CD4-positive, CD25-positive, alpha-beta regulatory T cell (primary cell): Measurements from ENCODE around the gene IL27RA. TPM values are rescaled to one million over a fixed set of nuclear protein-coding genes. Genes with fewer than 3 reads are reported as not detected.
A peak's percentile ranks its signal among the peaks of the same experiment; 100 is the strongest.
"Not testable (repeated sequence)": the region's sequence is repeated elsewhere in the genome, so short reads cannot be mapped to it uniquely, and the experiment has no call there.

Experiments
- ATAC-seq, 2 donors: fragments of 150-1000 bp; cut with Tn5 transposase; one replicate each; pipeline ENCODE4 v1.10.0; 2021; ENCODE audit warnings: low read depth in 2 of 2, moderate number of reproducible peaks in 2 of 2, moderate library complexity in 1 of 2
- DNase-seq, 3 donors: peaks; one replicate each; pipeline versions ENCODE4 v3.0.0 to v3.0.0-alpha.2; 2012 to 2022; ENCODE audit warnings: mixed read lengths in 1 of 3
- H3K27ac ChIP-seq: one replicate; pipeline ENCODE4 v1.7.0; 2013; ENCODE audit warnings: mild to moderate bottlenecking, low read length; ENCODE audit not compliant: insufficient read depth, poor library complexity, severe bottlenecking
- H3K27me3 ChIP-seq: one replicate; pipeline ENCODE4 v1.7.0; 2013; ENCODE audit warnings: low read length; ENCODE audit not compliant: control insufficient read depth, insufficient read depth
- H3K36me3 ChIP-seq: one replicate; pipeline ENCODE4 v1.7.0; 2013; ENCODE audit warnings: mild to moderate bottlenecking, low read length, moderate library complexity; ENCODE audit not compliant: control insufficient read depth, insufficient read depth
- H3K4me1 ChIP-seq: 2 replicates; pipeline ENCODE4 v1.7.0; 2013; ENCODE audit warnings: mild to moderate bottlenecking, low read length; ENCODE audit not compliant: insufficient read depth, control insufficient read depth, poor library complexity, severe bottlenecking
- H3K4me3 ChIP-seq: one replicate; pipeline ENCODE4 v1.7.0; 2013; ENCODE audit warnings: low read depth, mild to moderate bottlenecking, low read length, moderate library complexity
- H3K9me3 ChIP-seq, 2 experiments: 1 replicate in 1 of 2; 2 replicates in 1 of 2; pipeline ENCODE4 v1.7.0; 2013; ENCODE audit warnings: low read length in 2 of 2, mild to moderate bottlenecking in 1 of 2, moderate library complexity in 1 of 2; ENCODE audit not compliant: control insufficient read depth in 2 of 2
- H3K27ac Mint-ChIP-seq, 3 donors: one replicate each; pipeline ENCODE4 v1.8.0; 2020 to 2022; ENCODE audit warnings: mild to moderate bottlenecking in 3 of 3, mixed read lengths in 3 of 3, moderate library complexity in 2 of 3
- H3K27me3 Mint-ChIP-seq: one replicate; pipeline ENCODE4 v1.8.0; 2022; ENCODE audit warnings: mild to moderate bottlenecking, mixed read lengths
- H3K36me3 Mint-ChIP-seq: one replicate; pipeline ENCODE4 v1.8.0; 2020; ENCODE audit warnings: mixed read lengths
- H3K4me1 Mint-ChIP-seq, 4 donors: one replicate each; pipeline ENCODE4 v1.8.0; 2020 to 2022; ENCODE audit warnings: mixed read lengths in 4 of 4, mild to moderate bottlenecking in 1 of 4
- H3K4me3 Mint-ChIP-seq, 4 donors: one replicate each; pipeline ENCODE4 v1.8.0; 2020 to 2022; ENCODE audit warnings: mild to moderate bottlenecking in 4 of 4, mixed read lengths in 4 of 4, moderate library complexity in 3 of 4
- H3K9me3 Mint-ChIP-seq, 7 donors: one replicate each; pipeline ENCODE4 v1.8.0; 2020 to 2022; ENCODE audit warnings: mixed read lengths in 7 of 7, mild to moderate bottlenecking in 3 of 7, moderate library complexity in 2 of 7
- polyA plus RNA-seq, 4 donors: library from polyadenylated mRNA; unstranded; fragments of 300-500 nt; fragmentation: Illumina TruSeq; gene quantifications; one replicate each; pipeline ENCODE4 v1.2.3, GENCODE V29; 2021
- total RNA-seq: library from RNA; stranded (reverse); gene quantifications from one replicate; pipeline ENCODE4 v1.2.3, GENCODE V29; 2022

IL27RA gene
- total and polyA plus RNA-seq, 5 donors from 2014 or later = 51.9 to 78.4 (median 73.5) TPM

GRCh38 chr19:14026652-14027192 lies 4.8 kb upstream of the IL27RA start:
- not testable (repeated sequence) for H3K36me3 Mint-ChIP-seq, H3K27me3 ChIP-seq, H3K27ac ChIP-seq, H3K27me3 Mint-ChIP-seq, H3K36me3 ChIP-seq, H3K9me3 ChIP-seq, H3K4me3 ChIP-seq, H3K27ac Mint-ChIP-seq, H3K9me3 Mint-ChIP-seq, ATAC-seq, DNase-seq
- peaks cover 0 to 24% (median 15%) of the 10 kb centered on the region in 4 donors for H3K4me1 Mint-ChIP-seq
- peak overlapping the region in 1 of 4 donors; percentile 35 for H3K4me3 Mint-ChIP-seq
- peaks cover 12% of the 10 kb centered on the region for H3K4me1 ChIP-seq

GRCh38 chr19:14027856-14028450 lies 3.6 kb upstream of the IL27RA start, which contains the start of gene RLN3:
RLN3 (plus strand) TSS chr19:14028148; CDS start chr19:14028205, 57 bp downstream.
- H3K9me3 Mint-ChIP-seq = peaks cover 0 to 2% (median 0%) of the 10 kb centered on the region in 7 donors
- DNase-seq = no peak
- peak within 1 kb of the TSS in 3 of 4 donors; percentile 21 to 74 (median 52) for H3K4me3 Mint-ChIP-seq
- no peak within 1 kb of the TSS for H3K4me3 ChIP-seq
- H3K36me3 Mint-ChIP-seq = no peaks in the 10 kb centered on the region
- peaks cover 0 to 32% (median 16%) of the 10 kb centered on the region in 4 donors for H3K4me1 Mint-ChIP-seq
- no peaks in the 10 kb centered on the region for H3K27me3 ChIP-seq
- no peaks in the 10 kb centered on the region for H3K36me3 ChIP-seq
- H3K27me3 Mint-ChIP-seq = peaks cover 5% of the 10 kb centered on the region
- peak within 1 kb of the TSS; percentile 23 to 81 (median 42) for H3K27ac Mint-ChIP-seq
- H3K9me3 ChIP-seq = no peaks in the 10 kb centered on the region
- ATAC-seq = no peak
- H3K4me1 ChIP-seq = peaks cover 18% of the 10 kb centered on the region
- H3K27ac ChIP-seq = no peak within 1 kb of the TSS

GRCh38 chr19:14028901-14029300 lies 2.7 kb upstream of the IL27RA start:
- Mint-ChIP-seq H3K36me3 (peaks cover 1% of the 10 kb centered on the region), H3K9me3 (peaks cover 0 to 2% (median 0%) of the 10 kb centered on the region in 7 donors), H3K4me1 (peaks cover 1 to 33% (median 17%) of the 10 kb centered on the region in 4 donors)

GRCh38 chr19:14030997-14031718 lies 404 bp upstream of the IL27RA start:
- Histone ChIP-seq H3K27me3 (no peaks in the 10 kb centered on the region), H3K4me3 (peak overlapping the region; percentile 41), H3K4me1 (peaks cover 42% of the 10 kb centered on the region), H3K27ac (peak overlapping the region; percentile 96), H3K9me3 (no peaks in the 10 kb centered on the region), H3K36me3 (peaks cover 8% of the 10 kb centered on the region)
- H3K36me3 Mint-ChIP-seq = peaks cover 5% of the 10 kb centered on the region
- no peaks in the 10 kb centered on the region for H3K27me3 Mint-ChIP-seq
- H3K4me3 Mint-ChIP-seq = peak overlapping the region; percentile 88 to 99 (median 96)
- ATAC-seq (no peak), DNase-seq (peak in 1 of 3 donors; percentile 68)
- H3K9me3 Mint-ChIP-seq = peaks cover 0 to 2% (median 0%) of the 10 kb centered on the region in 7 donors
- peak overlapping the region; percentile 81 to 97 (median 90) for H3K27ac Mint-ChIP-seq
- H3K4me1 Mint-ChIP-seq = peaks cover 4 to 41% (median 23%) of the 10 kb centered on the region in 4 donors

More at GRCh38 chr19:14028901-14029300, 2.7 kb upstream of the IL27RA start:
- peak overlapping the region in 2 of 4 donors; percentile 52 to 74 for H3K4me3 Mint-ChIP-seq
- Histone ChIP-seq H3K4me1 (peaks cover 25% of the 10 kb centered on the region), H3K4me3 (no peak overlapping the region), H3K27ac (no peak overlapping the region), H3K27me3 (no peaks in the 10 kb centered on the region), H3K36me3 (peaks cover 2% of the 10 kb centered on the region), H3K9me3 (no peaks in the 10 kb centered on the region)
- no peak for DNase-seq
- ATAC-seq = no peak
- peaks cover 5% of the 10 kb centered on the region for H3K27me3 Mint-ChIP-seq
- peak overlapping the region; percentile 23 to 81 (median 29) for H3K27ac Mint-ChIP-seq

- Mint-ChIP-seq H3K27ac (peak overlapping the region in 1 of 3 donors; percentile 90), H3K4me3 (peak overlapping the region; percentile 65 to 90 (median 74)), H3K9me3 (peaks cover 0 to 2% (median 0%) of the 10 kb centered on the region in 7 donors), H3K4me1 (peaks cover 4 to 57% (median 26%) of the 10 kb centered on the region in 4 donors), H3K27me3 (no peaks in the 10 kb centered on the region), H3K36me3 (peaks cover 15% of the 10 kb centered on the region)
- ATAC-seq = no peak
- H3K4me1 ChIP-seq = peaks cover 44% of the 10 kb centered on the region
- DNase-seq = no peak
- no peaks in the 10 kb centered on the region for H3K27me3 ChIP-seq
- H3K36me3 ChIP-seq = peaks cover 25% of the 10 kb centered on the region
- no peaks in the 10 kb centered on the region for H3K9me3 ChIP-seq
- peak overlapping the region; percentile 18 for H3K4me3 ChIP-seq
- no peak overlapping the region for H3K27ac ChIP-seq
Observed at GRCh38 chr19:14033946-14034345, 2.4 kb downstream of the IL27RA start.

GRCh38 chr19:14035159-14035558 lies 3.6 kb downstream of the IL27RA start:
- H3K27me3 ChIP-seq, DNase-seq, ATAC-seq, H3K4me3 ChIP-seq, H3K27ac ChIP-seq, H3K9me3 Mint-ChIP-seq, H3K9me3 ChIP-seq, H3K27me3 Mint-ChIP-seq: not testable (repeated sequence)
- H3K4me3 Mint-ChIP-seq = peak overlapping the region in 2 of 4 donors; percentile 31 to 82
- Histone ChIP-seq H3K36me3 (peaks cover 36% of the 10 kb centered on the region), H3K4me1 (peaks cover 44% of the 10 kb centered on the region)
- peak overlapping the region in 1 of 3 donors; percentile 9 for H3K27ac Mint-ChIP-seq
- peaks cover 16% of the 10 kb centered on the region for H3K36me3 Mint-ChIP-seq
- peaks cover 4 to 61% (median 23%) of the 10 kb centered on the region in 4 donors for H3K4me1 Mint-ChIP-seq

- Mint-ChIP-seq H3K4me1 (peaks cover 4 to 55% (median 20%) of the 10 kb centered on the region in 4 donors), H3K9me3 (no peaks in the 10 kb centered on the region), H3K27ac (no peak overlapping the region), H3K4me3 (peak overlapping the region in 2 of 4 donors; percentile 31 to 68), H3K36me3 (peaks cover 16% of the 10 kb centered on the region), H3K27me3 (no peaks in the 10 kb centered on the region)
- no peak for ATAC-seq
- Histone ChIP-seq H3K27ac (no peak overlapping the region), H3K27me3 (no peaks in the 10 kb centered on the region), H3K36me3 (peaks cover 39% of the 10 kb centered on the region), H3K9me3 (no peaks in the 10 kb centered on the region), H3K4me3 (no peak overlapping the region), H3K4me1 (peaks cover 40% of the 10 kb centered on the region)
- DNase-seq = no peak
Observed at GRCh38 chr19:14035706-14036105, 4.1 kb downstream of the IL27RA start.
